DMS79 treated with DMSO at 0.1 percent for 48 hours (cell line): ENCODE measurements around the gene PRRT2.
"Not testable (repeated sequence)": the region's sequence is repeated elsewhere in the genome, so short reads cannot be mapped to it uniquely, and the experiment has no call there.

ENCODE experiments used
- DNase-seq: peaks from one replicate; lab custom pipeline; 2025; lab: John Stamatoyannopoulos, UW

Gene PRRT2

GRCh38 chr16:29790949-29791844, 20.8 kb upstream of the PRRT2 start:
- peak; percentile 31 for DNase-seq

- no peak for DNase-seq
These were observed 19.9 kb upstream of the PRRT2 start for GRCh38 chr16:29791845-29792807.

GRCh38 chr16:29793153-29793552, 18.8 kb upstream of the PRRT2 start:
- not testable (repeated sequence) for DNase-seq

- DNase-seq = no peak
These were observed 17.7 kb upstream of the PRRT2 start for GRCh38 chr16:29794231-29794710.

- no peak for DNase-seq
These were observed 9.5 kb upstream of the PRRT2 start for GRCh38 chr16:29802416-29802935.

GRCh38 chr16:29804020-29804419, 8.0 kb upstream of the PRRT2 start:
- peak; percentile 41 for DNase-seq

GRCh38 chr16:29804455-29805231, 7.3 kb upstream of the PRRT2 start:
- peak; percentile 56 for DNase-seq

- DNase-seq = peak; percentile 99
These were observed 6.5 kb upstream of the PRRT2 start for GRCh38 chr16:29805232-29806098.

- peak; percentile 93 for DNase-seq
These were observed 5.9 kb upstream of the PRRT2 start, which contains the start of gene MAZ for GRCh38 chr16:29806099-29806579. Gene MAZ, plus strand, starts transcription at chr16:29806529. Its CDS starts 173 bp downstream, at chr16:29806702.

GRCh38 chr16:29806641-29807425, 5.2 kb upstream of the PRRT2 start:
- DNase-seq = peak; percentile 61

GRCh38 chr16:29807426-29808218, 4.4 kb upstream of the PRRT2 start:
- peak; percentile 79 for DNase-seq

- no peak for DNase-seq
These were observed 3.6 kb upstream of the PRRT2 start for GRCh38 chr16:29808219-29808900.

- no peak for DNase-seq
These were observed 2.8 kb upstream of the PRRT2 start for GRCh38 chr16:29809031-29809747.

- DNase-seq = no peak
These were observed 1.9 kb upstream of the PRRT2 start for GRCh38 chr16:29809850-29810698.

- no peak for DNase-seq
These were observed 1.3 kb upstream of the PRRT2 start for GRCh38 chr16:29810699-29811169.
